ENCODE measurements around the gene TMEM163. TPM values are rescaled to one million over a fixed set of nuclear protein-coding genes. Genes with fewer than 3 reads are reported as not detected.

The TMEM163 gene
- total and polyA plus RNA-seq, 3 donors from 2014 or later = 24.0 to 44.3 (median 37.3) TPM

DNA sequence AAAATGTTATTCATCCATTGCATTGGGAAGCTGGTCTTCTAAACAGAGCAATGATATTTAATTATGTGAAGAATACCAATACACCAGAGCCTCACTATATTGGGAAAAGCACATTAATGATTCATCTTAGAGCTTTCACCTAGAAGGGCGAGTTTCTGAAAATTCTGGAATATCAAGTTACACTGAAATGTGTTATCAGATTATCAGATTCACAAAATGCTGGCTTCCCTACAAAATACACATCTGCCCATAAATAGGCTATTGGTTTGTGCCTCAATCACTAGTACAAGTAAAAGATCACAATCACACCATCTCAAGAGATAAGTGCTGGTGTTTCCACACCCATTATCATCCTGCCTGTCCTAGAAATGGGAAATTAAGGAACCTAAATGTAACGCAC lies 200.7 kb downstream of the TMEM163 start:
- no peaks in the 10 kb centered on the region for H3K36me3 ChIP-seq (ENCODE audit: low read depth, missing control alignments)
- no peaks in the 10 kb centered on the region for H3K9me3 ChIP-seq
- no peak overlapping the region for H3K4me3 ChIP-seq
- H3K27ac ChIP-seq = no peak overlapping the region
- no peaks in the 10 kb centered on the region for H3K4me1 ChIP-seq
- DNase-seq = no peak
- WGBS, 2 donors = 86 to 95% methylated on average over 2 of the region's 2 CpGs
- intact Hi-C loops (cut with DNase I; ENCODE audit: low total_unique reads) = no loop called here
- no peak for TF ChIP-seq POLR2A (IDR thresholded peaks at IDR 0.05)
- TF ChIP-seq, protein P1, sequence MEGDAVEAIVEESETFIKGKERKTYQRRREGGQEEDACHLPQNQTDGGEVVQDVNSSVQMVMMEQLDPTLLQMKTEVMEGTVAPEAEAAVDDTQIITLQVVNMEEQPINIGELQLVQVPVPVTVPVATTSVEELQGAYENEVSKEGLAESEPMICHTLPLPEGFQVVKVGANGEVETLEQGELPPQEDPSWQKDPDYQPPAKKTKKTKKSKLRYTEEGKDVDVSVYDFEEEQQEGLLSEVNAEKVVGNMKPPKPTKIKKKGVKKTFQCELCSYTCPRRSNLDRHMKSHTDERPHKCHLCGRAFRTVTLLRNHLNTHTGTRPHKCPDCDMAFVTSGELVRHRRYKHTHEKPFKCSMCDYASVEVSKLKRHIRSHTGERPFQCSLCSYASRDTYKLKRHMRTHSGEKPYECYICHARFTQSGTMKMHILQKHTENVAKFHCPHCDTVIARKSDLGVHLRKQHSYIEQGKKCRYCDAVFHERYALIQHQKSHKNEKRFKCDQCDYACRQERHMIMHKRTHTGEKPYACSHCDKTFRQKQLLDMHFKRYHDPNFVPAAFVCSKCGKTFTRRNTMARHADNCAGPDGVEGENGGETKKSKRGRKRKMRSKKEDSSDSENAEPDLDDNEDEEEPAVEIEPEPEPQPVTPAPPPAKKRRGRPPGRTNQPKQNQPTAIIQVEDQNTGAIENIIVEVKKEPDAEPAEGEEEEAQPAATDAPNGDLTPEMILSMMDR (IDR thresholded peaks at IDR 0.05) = no peak
- H3K27me3 ChIP-seq = no peaks in the 10 kb centered on the region

DNA sequence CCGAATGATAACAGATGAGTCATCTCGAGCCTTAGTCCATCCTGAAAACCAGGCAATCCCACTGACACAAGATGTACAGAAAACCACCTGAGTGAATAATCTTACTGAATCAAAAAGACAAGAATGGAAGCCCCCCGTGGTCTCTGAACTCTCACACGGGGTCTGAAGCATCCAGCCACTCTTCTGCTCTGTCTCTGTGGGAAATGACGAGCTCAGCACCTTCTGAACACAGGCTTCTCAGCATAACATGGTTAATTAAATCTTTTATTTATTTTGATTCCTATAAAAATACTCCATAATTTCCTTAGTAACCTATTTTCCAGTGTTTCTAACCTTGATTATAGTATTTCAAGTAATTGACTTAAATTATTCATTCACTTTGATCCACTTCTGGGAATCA lies 203.7 kb downstream of the TMEM163 start:
- TF ChIP-seq, protein P1 (IDR thresholded peaks at IDR 0.05) = no peak
- no peak for TF ChIP-seq POLR2A (IDR thresholded peaks at IDR 0.05)
- no peaks in the 10 kb centered on the region for H3K36me3 ChIP-seq (ENCODE audit: low read depth, missing control alignments)
- H3K27me3 ChIP-seq = no peaks in the 10 kb centered on the region
- 75 to 80% methylated on average over 5 of the region's 5 CpGs for WGBS, 2 donors
- H3K4me1 ChIP-seq = no peaks in the 10 kb centered on the region
- H3K9me3 ChIP-seq = no peaks in the 10 kb centered on the region
- no peak overlapping the region for H3K27ac ChIP-seq
- no peak overlapping the region for H3K4me3 ChIP-seq
- DNase-seq = no peak
- intact Hi-C loops (cut with DNase I; ENCODE audit: low total_unique reads) = no loop called here

DNA sequence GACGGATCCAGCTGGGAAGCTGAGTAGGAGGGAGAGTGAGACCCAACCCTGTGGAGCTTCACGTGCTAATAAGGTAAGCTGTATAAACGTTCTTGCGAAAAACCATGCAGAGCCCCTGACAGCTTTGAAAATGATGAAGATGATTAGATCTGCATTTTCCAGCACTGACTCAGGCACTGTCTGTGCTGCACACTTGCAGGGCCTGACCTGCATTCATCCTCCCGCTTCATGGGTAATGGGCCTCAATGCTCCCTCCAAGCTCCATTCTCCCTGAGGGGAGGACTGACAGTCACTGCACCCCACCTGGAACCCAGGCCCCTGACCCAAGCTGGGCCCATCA lies 205.4 kb downstream of the TMEM163 start:
- TF ChIP-seq POLR2A (IDR thresholded peaks at IDR 0.05) = no peak
- TF ChIP-seq, protein P1 (IDR thresholded peaks at IDR 0.05) = no peak
- H3K4me1 ChIP-seq = no peaks in the 10 kb centered on the region
- H3K27ac ChIP-seq = no peak overlapping the region
- H3K4me3 ChIP-seq = no peak overlapping the region
- no peak for DNase-seq
- H3K36me3 ChIP-seq (ENCODE audit: low read depth, missing control alignments) = no peaks in the 10 kb centered on the region
- H3K27me3 ChIP-seq = no peaks in the 10 kb centered on the region
- whole genome bisulfite sequencing, 2 donors = 74 to 88% methylated on average over 5 of the region's 5 CpGs
- intact Hi-C loops (cut with DNase I; ENCODE audit: low total_unique reads) = no loop called here
- no peaks in the 10 kb centered on the region for H3K9me3 ChIP-seq

DNA sequence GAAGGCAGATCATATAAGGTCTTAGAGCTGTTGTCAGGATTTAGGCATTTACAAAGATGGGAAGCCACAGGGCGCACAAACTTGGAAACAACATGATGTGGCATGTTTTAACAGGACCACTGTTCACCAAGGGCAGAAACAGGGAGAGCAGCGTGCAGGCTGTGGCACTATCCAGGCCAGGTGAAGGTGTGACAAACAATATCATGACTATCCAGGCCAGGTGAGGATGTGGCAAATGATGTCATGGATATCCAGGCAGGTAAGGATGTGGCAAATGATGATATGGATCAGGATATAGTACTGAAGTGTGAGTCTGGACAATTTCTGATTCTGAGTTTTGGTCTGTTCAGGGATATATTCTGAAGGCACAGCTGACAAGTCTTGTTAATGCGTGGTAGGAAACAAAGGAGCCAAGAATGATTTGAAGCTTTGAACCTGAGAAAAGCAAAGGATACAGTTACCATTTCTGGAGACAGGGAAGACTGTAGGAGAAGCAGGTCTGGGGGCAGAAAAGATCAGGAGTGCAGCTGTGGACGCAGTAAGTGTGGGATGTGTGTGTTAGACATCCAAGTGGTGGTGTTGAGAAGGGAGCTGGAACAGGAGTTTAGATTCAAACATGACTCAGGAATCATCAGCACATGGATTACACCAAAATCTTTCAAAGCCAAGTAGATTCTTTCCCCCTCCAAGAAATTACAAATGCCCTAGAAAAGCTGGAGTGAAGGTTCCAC lies 205.9 kb downstream of the TMEM163 start:
- Histone ChIP-seq H3K36me3 (ENCODE audit: low read depth, missing control alignments) (no peaks in the 10 kb centered on the region), H3K4me1 (no peaks in the 10 kb centered on the region)
- WGBS, 2 donors = 67 to 90% methylated on average over 4 of the region's 4 CpGs

More for the DNA sequence above, 205.9 kb downstream of the TMEM163 start:
- Histone ChIP-seq H3K27ac (no peak overlapping the region), H3K4me3 (no peak overlapping the region), H3K27me3 (no peaks in the 10 kb centered on the region), H3K9me3 (no peaks in the 10 kb centered on the region)
- intact Hi-C loops (cut with DNase I; ENCODE audit: low total_unique reads) = no loop called here
- TF ChIP-seq, protein P1 (IDR thresholded peaks at IDR 0.05) = no peak
- no peak for TF ChIP-seq POLR2A (IDR thresholded peaks at IDR 0.05)
- DNase-seq = no peak
